Astrocyte (in vitro differentiated cells and primary cell): ENCODE data around the gene KRT31. TPM values are rescaled to one million over a fixed set of nuclear protein-coding genes. Genes with fewer than 3 reads are reported as not detected.
A peak's percentile ranks its signal among the peaks of the same experiment; 100 is the strongest.
"Not testable (repeated sequence)": the region's sequence is repeated elsewhere in the genome, so short reads cannot be mapped to it uniquely, and the experiment has no call there.

Experiments
- DNase-seq: peaks from one replicate; pipeline ENCODE4 v3.0.0-alpha.2; 2010; ENCODE audit warnings: low read depth
- FAIRE-seq: peaks from 2 replicates; lab custom pipeline; 2011; peaks lifted over from hg19 to GRCh38; lab: Jason Lieb, UNC
- H2AFZ ChIP-seq: 2 replicates; pipeline ENCODE4 v1.6.0; 2012; ENCODE audit warnings: low read depth, low read length, inconsistent platforms
- H3K27ac ChIP-seq: 2 replicates; pipeline ENCODE4 v1.5.1; 2011; ENCODE audit warnings: low read depth, low read length, inconsistent platforms
- H3K27me3 ChIP-seq: 2 replicates; pipeline ENCODE4 v1.6.0; 2011; ENCODE audit warnings: low read length, inconsistent platforms; ENCODE audit not compliant: insufficient read depth
- H3K36me3 ChIP-seq: 2 replicates; pipeline ENCODE4 v1.5.1; 2011; ENCODE audit warnings: low read length, inconsistent platforms; ENCODE audit not compliant: insufficient read depth
- H3K4me1 ChIP-seq: 2 replicates; pipeline ENCODE4 v1.5.1; 2011; ENCODE audit warnings: low read length, inconsistent platforms; ENCODE audit not compliant: insufficient read depth
- H3K4me2 ChIP-seq: 2 replicates; pipeline ENCODE4 v1.6.0; 2012; ENCODE audit warnings: low read length, inconsistent platforms
- H3K4me3 ChIP-seq: 2 replicates; pipeline ENCODE4 v1.5.1; 2011; ENCODE audit warnings: low read depth, mild to moderate bottlenecking, low read length, inconsistent platforms; ENCODE audit not compliant: insufficient read depth
- H3K79me2 ChIP-seq: 2 replicates; pipeline ENCODE4 v1.6.0; 2012; ENCODE audit warnings: mild to moderate bottlenecking, low read length, inconsistent platforms; ENCODE audit not compliant: insufficient read depth
- H3K9ac ChIP-seq: 2 replicates; pipeline ENCODE4 v1.6.0; 2012; ENCODE audit warnings: mild to moderate bottlenecking, low read length, inconsistent platforms
- H3K9me3 ChIP-seq: 2 replicates; pipeline ENCODE4 v1.5.1; 2012; ENCODE audit warnings: low read depth, mild to moderate bottlenecking, low read length, inconsistent platforms; ENCODE audit not compliant: insufficient read depth
- H4K20me1 ChIP-seq: 2 replicates; pipeline ENCODE4 v1.6.0; 2012; ENCODE audit warnings: low read length, inconsistent platforms; ENCODE audit not compliant: insufficient read depth
- H3K27ac Mint-ChIP-seq: one replicate; pipeline ENCODE4 v1.8.0; 2021; ENCODE audit warnings: mild to moderate bottlenecking, mixed read lengths; ENCODE audit not compliant: unreplicated experiment
- H3K27me3 Mint-ChIP-seq: one replicate; pipeline ENCODE4 v1.8.0; 2021; ENCODE audit warnings: low read depth, mixed read lengths; ENCODE audit not compliant: unreplicated experiment
- H3K36me3 Mint-ChIP-seq: one replicate; pipeline ENCODE4 v1.8.0; 2021; ENCODE audit warnings: low read depth, mixed read lengths; ENCODE audit not compliant: unreplicated experiment
- H3K4me1 Mint-ChIP-seq: one replicate; pipeline ENCODE4 v1.8.0; 2021; ENCODE audit warnings: low read depth, mixed read lengths; ENCODE audit not compliant: unreplicated experiment
- H3K4me3 Mint-ChIP-seq: one replicate; pipeline ENCODE4 v1.8.0; 2021; ENCODE audit warnings: mild to moderate bottlenecking, moderate library complexity, mixed read lengths; ENCODE audit not compliant: unreplicated experiment
- H3K9me3 Mint-ChIP-seq: one replicate; pipeline ENCODE4 v1.8.0; 2021; ENCODE audit warnings: mild to moderate bottlenecking, mixed read lengths; ENCODE audit not compliant: unreplicated experiment
- EZH2 ChIP-seq: IDR thresholded peaks from 2 replicates; pipeline ENCODE4 v1.6.1; 2012; ENCODE audit warnings: mild to moderate bottlenecking, low read length, inconsistent platforms; ENCODE audit not compliant: insufficient read depth
- total RNA-seq: library from RNA; stranded (reverse); gene quantifications from 2 replicates; pipeline ENCODE4 v1.2.1, GENCODE V29; 2021
- TF ChIP-seq, protein P1 (sequence below): IDR thresholded peaks from 2 replicates; pipeline ENCODE4 v1.5.1; 2011; ENCODE audit warnings: low read depth, mild to moderate bottlenecking, inconsistent platforms, low read length, moderate library complexity; ENCODE audit not compliant: insufficient read depth

The KRT31 gene
- total RNA-seq, 1 donor from 2014 or later, result not detected

DNA sequence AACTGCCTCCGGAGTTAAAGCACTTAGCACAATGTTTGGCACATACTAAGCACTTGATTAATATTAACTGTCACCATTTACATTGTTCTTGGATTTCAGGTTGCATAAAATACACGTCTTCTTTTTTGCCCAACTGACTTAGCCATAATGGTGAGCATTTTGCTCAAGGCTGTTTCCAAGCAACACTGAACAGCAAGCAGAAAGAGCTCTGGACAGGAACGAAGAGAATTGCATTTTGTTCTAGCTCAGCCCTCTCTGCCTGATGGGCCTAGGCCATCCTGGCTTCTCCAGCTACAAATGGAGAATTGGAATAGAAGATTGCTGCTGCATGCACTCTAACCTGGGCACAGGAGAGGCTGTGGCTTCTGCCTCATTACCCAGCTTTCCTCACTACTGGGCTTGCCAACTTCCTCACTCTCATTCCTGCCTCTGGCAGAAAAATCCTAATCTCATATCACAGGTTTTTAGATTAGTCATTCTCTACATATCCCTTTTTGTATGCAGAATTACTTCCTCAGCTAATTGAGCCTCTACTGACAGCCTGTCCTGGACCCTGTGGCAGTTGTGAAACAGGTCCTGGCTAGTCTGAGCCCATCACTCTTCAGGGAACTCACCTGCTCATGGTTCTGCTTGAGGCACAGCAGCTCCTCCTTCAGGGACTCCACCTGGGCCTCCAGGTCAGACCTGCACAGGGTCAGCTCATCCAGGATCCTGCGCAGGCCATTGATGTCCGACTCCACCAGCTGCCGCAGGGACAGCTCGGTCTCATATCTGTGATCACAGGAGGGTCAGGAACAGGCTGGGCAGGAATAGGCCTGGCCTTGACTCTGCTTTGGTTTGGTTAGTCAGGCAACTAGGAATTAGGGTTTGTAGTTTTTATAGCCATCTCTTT is 49.3 kb downstream of the KRT31 start:
- DNase-seq (no peak), FAIRE-seq (peak; percentile 26)
- Mint-ChIP-seq H3K4me1 (no peaks in the 10 kb centered on the region), H3K36me3 (no peaks in the 10 kb centered on the region), H3K9me3 (peaks cover 10% of the 10 kb centered on the region), H3K27ac (no peak overlapping the region), H3K27me3 (peaks cover 22% of the 10 kb centered on the region), H3K4me3 (no peak overlapping the region)
- Histone ChIP-seq H3K4me1 (no peaks in the 10 kb centered on the region), H3K27ac (no peak overlapping the region), H3K4me3 (no peak overlapping the region), H3K27me3 (peaks cover 4% of the 10 kb centered on the region), H3K9me3 (no peaks in the 10 kb centered on the region), H3K79me2 (no peaks in the 10 kb centered on the region), H3K4me2 (no peak overlapping the region), H2AFZ (no peak overlapping the region), H4K20me1 (no peaks in the 10 kb centered on the region), H3K9ac (no peak overlapping the region), H3K36me3 (no peaks in the 10 kb centered on the region)
- TF ChIP-seq, protein P1, sequence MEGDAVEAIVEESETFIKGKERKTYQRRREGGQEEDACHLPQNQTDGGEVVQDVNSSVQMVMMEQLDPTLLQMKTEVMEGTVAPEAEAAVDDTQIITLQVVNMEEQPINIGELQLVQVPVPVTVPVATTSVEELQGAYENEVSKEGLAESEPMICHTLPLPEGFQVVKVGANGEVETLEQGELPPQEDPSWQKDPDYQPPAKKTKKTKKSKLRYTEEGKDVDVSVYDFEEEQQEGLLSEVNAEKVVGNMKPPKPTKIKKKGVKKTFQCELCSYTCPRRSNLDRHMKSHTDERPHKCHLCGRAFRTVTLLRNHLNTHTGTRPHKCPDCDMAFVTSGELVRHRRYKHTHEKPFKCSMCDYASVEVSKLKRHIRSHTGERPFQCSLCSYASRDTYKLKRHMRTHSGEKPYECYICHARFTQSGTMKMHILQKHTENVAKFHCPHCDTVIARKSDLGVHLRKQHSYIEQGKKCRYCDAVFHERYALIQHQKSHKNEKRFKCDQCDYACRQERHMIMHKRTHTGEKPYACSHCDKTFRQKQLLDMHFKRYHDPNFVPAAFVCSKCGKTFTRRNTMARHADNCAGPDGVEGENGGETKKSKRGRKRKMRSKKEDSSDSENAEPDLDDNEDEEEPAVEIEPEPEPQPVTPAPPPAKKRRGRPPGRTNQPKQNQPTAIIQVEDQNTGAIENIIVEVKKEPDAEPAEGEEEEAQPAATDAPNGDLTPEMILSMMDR, result no peak
- no peak for TF ChIP-seq EZH2

DNA sequence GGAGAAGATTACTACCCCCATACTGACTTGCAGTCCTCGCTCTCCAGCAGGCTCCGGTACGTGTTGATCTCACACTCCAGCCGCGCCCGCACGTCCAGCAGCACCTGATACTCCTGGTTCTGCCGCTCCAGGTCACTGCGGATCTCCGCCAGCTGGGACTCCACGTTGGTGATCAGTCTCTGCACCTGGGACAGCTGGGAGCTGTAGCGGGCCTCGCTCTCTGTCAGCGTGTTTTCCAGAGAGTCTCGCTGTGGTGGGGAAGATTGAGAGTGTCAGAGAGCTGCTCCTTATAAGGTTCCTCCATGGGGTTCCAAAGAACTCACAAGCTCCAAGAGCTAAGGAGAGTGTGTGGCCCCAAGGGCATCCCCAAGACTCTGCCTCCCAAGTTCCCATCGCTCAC is 51.0 kb downstream of the KRT31 start:
- not testable (repeated sequence) for H4K20me1 ChIP-seq, H3K4me2 ChIP-seq, H2AFZ ChIP-seq, H3K27ac Mint-ChIP-seq, H3K36me3 Mint-ChIP-seq, H3K4me3 ChIP-seq, H3K4me3 Mint-ChIP-seq, H3K4me1 ChIP-seq, DNase-seq, H3K4me1 Mint-ChIP-seq, H3K79me2 ChIP-seq, FAIRE-seq, H3K36me3 ChIP-seq, H3K9ac ChIP-seq, H3K27me3 ChIP-seq, H3K27ac ChIP-seq, H3K9me3 ChIP-seq
- H3K9me3 Mint-ChIP-seq, result peaks cover 14% of the 10 kb centered on the region
- H3K27me3 Mint-ChIP-seq, result peaks cover 13% of the 10 kb centered on the region

DNA sequence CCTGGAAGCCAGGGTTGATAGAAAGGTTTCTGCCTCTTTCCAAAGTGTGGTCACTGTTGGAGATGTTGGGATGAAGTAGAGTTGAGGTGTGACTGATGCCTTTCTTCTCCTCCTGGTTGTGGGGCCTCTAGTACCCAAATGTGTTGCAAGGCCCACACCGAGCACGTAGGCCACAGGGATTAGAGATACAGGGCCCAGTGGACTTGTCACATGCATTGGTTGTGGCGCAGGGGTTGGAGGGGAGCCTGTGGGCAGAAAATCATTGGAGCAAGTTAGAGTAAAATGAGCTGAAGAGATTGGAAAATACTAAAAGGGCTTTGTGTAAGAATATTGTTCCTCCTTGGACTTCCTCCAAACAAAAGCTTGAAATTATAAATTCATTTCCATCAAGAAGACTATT is 51.4 kb downstream of the KRT31 start:
- no peak overlapping the region for H3K9ac ChIP-seq
- Mint-ChIP-seq H3K27me3 (peaks cover 13% of the 10 kb centered on the region), H3K36me3 (no peaks in the 10 kb centered on the region), H3K4me1 (no peaks in the 10 kb centered on the region), H3K9me3 (peaks cover 14% of the 10 kb centered on the region), H3K27ac (no peak overlapping the region), H3K4me3 (no peak overlapping the region)
- TF ChIP-seq EZH2, result no peak
- TF ChIP-seq, protein P1, result no peak
- H3K4me2 ChIP-seq, result no peak overlapping the region
- H3K4me3 ChIP-seq, result no peak overlapping the region
- no peak overlapping the region for H3K27ac ChIP-seq
- H3K79me2 ChIP-seq, result no peaks in the 10 kb centered on the region
- peaks cover 2% of the 10 kb centered on the region for H3K9me3 ChIP-seq
- H4K20me1 ChIP-seq, result no peaks in the 10 kb centered on the region
- FAIRE-seq (no peak), DNase-seq (no peak)
- H2AFZ ChIP-seq, result no peak overlapping the region
- no peaks in the 10 kb centered on the region for H3K36me3 ChIP-seq
- no peaks in the 10 kb centered on the region for H3K4me1 ChIP-seq
- no peaks in the 10 kb centered on the region for H3K27me3 ChIP-seq

Other genes with a start within 250 kb of the KRT31 start
- not detected in 2 replicates for gene KRTAP4-5, start 247.8 kb downstream of the KRT31 start, total RNA-seq
- not detected in 2 replicates for gene KRTAP4-4, start 236.9 kb downstream of the KRT31 start, total RNA-seq
- not detected in 2 replicates for gene KRTAP4-3, start 229.4 kb downstream of the KRT31 start, total RNA-seq
- gene KRTAP4-2, start 219.4 kb downstream of the KRT31 start, total RNA-seq, result not detected in 2 replicates
- gene KRTAP4-1, start 212.7 kb downstream of the KRT31 start, total RNA-seq, result not detected in 2 replicates
- gene KRTAP9-1, start 207.7 kb downstream of the KRT31 start, total RNA-seq, result not detected in 2 replicates
- gene KRTAP9-2, start 171.0 kb downstream of the KRT31 start, total RNA-seq, result not detected in 2 replicates
- gene KRTAP9-3, start 165.2 kb downstream of the KRT31 start, total RNA-seq, result not detected in 2 replicates
- not detected in 2 replicates for gene KRTAP9-8, start 159.6 kb downstream of the KRT31 start, total RNA-seq
- gene KRTAP9-4, start 147.9 kb downstream of the KRT31 start, total RNA-seq, result not detected in 2 replicates
- not detected in 2 replicates for gene KRTAP9-9, start 142.2 kb downstream of the KRT31 start, total RNA-seq
- gene KRTAP9-6, start 132.2 kb downstream of the KRT31 start, total RNA-seq, result not detected in 2 replicates
- not detected in 2 replicates for gene KRTAP9-7, start 121.9 kb downstream of the KRT31 start, total RNA-seq
- not detected in 2 replicates for gene KRTAP29-1, start 94.8 kb downstream of the KRT31 start, total RNA-seq
- not detected in 2 replicates for gene KRTAP16-1, start 88.3 kb downstream of the KRT31 start, total RNA-seq
- gene KRTAP17-1, start 81.9 kb downstream of the KRT31 start, total RNA-seq, result not detected in 2 replicates
- not detected in 2 replicates for gene KRT33A, start 46.8 kb downstream of the KRT31 start, total RNA-seq
- not detected in 2 replicates for gene KRT33B, start 27.8 kb downstream of the KRT31 start, total RNA-seq
- gene KRT34, start 15.3 kb downstream of the KRT31 start, total RNA-seq, result not detected in 2 replicates
- not detected in 2 replicates for gene KRT37, start 27.0 kb upstream of the KRT31 start, total RNA-seq
- gene KRT38, start 43.4 kb upstream of the KRT31 start, total RNA-seq, result not detected in 2 replicates
- gene KRT32, start 69.8 kb upstream of the KRT31 start, total RNA-seq, result not detected in 2 replicates
- gene KRT35, start 83.5 kb upstream of the KRT31 start, total RNA-seq, result not detected in 2 replicates
- gene KRT36, start 92.3 kb upstream of the KRT31 start, total RNA-seq, result not detected in 2 replicates
- not detected in 2 replicates for gene KRT13, start 108.0 kb upstream of the KRT31 start, total RNA-seq
- gene KRT15, start 121.3 kb upstream of the KRT31 start, total RNA-seq, result 0.26 and 0.79 TPM in 2 replicates
- gene KRT19, start 130.7 kb upstream of the KRT31 start, total RNA-seq, result 113 and 210 TPM in 2 replicates
- gene KRT9, start 174.5 kb upstream of the KRT31 start, total RNA-seq, result 0.09 TPM in 1 of 2 replicates, not detected in the other
- 1.0 and 2.2 TPM in 2 replicates for gene KRT14, start 189.3 kb upstream of the KRT31 start, total RNA-seq
- gene KRT16, start 215.2 kb upstream of the KRT31 start, total RNA-seq, result 0.79 and 1.3 TPM in 2 replicates
- 21.4 and 28.3 TPM in 2 replicates for gene KRT17, start 227.0 kb upstream of the KRT31 start, total RNA-seq